ENCODE results near the gene ARID1B. TPM values are rescaled to one million over a fixed set of nuclear protein-coding genes. Genes with fewer than 3 reads are reported as not detected.

Gene ARID1B
- total RNA-seq (2014; rRNA removed; shearing (Covaris generic)) = 12.0 and 13.9 TPM in 2 replicates

GRCh38 chr6:156776840-156777576, at the start of gene ARID1B:
Gene ARID1B (plus strand): TSS chr6:156777378. CDS start chr6:156777681, 303 bp downstream.
- no peaks in the 10 kb centered on the region for H3K9me3 ChIP-seq (replicated peaks)
- H3K27ac ChIP-seq = peak within 1 kb of the TSS; percentile 90
- peaks cover 11% of the 10 kb centered on the region for H3K36me3 ChIP-seq
- DNase-seq (ENCODE audit: low read depth in 1 of 2, low spot score in 2 of 2) = peak; percentile 78
- H3K4me3 ChIP-seq = peak within 1 kb of the TSS; percentile 85
- H3K4me1 ChIP-seq (replicated peaks) = peaks cover 30% of the 10 kb centered on the region
- no peaks in the 10 kb centered on the region for H3K27me3 ChIP-seq (replicated peaks)

DNA sequence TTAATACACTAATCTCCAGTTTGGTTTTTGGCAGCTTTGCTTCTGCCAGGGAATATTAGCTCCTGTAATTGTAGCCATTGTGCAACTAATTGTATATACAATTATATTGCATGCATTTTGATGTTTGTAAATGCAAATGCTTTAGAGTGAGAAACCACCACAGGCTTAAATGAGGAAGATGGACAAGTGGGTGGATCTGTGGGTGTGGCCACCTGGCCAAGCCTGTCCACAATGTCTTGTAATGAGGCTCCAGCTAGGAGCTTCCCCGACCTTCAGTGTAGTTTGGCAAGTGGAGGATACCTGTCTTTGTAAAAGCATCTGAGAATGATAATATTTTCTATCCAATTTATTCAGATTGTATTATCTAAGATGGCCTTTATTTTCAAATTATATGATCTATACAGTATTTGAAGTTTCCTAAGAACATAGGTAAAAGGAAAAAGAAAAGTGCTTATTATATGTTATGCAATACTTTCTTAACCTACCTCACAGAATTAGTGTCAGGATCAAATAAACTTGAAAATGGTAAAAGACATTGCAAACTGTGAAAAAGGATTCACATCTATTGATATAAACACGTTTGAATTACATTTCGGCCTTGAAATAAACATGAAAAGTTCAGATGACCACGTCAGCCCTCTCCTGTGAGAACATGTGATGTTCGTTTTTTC, 49.3 kb upstream of the ARID1B start:
- no peaks in the 10 kb centered on the region for H3K4me1 ChIP-seq (replicated peaks)
- no peaks in the 10 kb centered on the region for H3K36me3 ChIP-seq
- no peak for DNase-seq (ENCODE audit: low read depth in 1 of 2, low spot score in 2 of 2)
- H3K4me3 ChIP-seq = no peak overlapping the region
- no peaks in the 10 kb centered on the region for H3K9me3 ChIP-seq (replicated peaks)
- H3K27me3 ChIP-seq (replicated peaks) = no peaks in the 10 kb centered on the region
- no peak overlapping the region for H3K27ac ChIP-seq

DNA sequence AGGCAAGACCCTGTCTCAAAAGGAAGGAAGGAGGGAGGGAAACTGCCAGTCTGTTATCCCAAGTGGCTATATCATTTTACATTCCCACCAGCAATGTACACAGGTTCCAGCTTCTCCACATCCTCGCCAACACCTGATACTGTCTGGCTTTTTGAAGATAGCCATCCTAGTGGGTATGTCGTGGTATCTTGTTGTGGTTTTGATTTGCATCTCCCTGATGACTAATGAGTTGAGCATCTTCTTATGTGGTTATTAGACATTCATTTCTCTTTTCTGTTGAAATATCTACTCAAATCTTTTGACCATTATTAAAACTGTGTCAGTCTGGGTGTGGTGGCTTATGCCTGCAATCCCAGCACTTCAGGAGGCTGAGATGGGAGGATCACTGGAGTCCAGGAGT, 47.9 kb upstream of the ARID1B start:
- Histone ChIP-seq H3K4me3 (no peak overlapping the region), H3K9me3 (replicated peaks) (no peaks in the 10 kb centered on the region), H3K27ac (no peak overlapping the region), H3K4me1 (replicated peaks) (no peaks in the 10 kb centered on the region), H3K36me3 (no peaks in the 10 kb centered on the region), H3K27me3 (replicated peaks) (no peaks in the 10 kb centered on the region)
- DNase-seq (ENCODE audit: low read depth in 1 of 2, low spot score in 2 of 2) = peak in 1 of 2 experiments; percentile 14

DNA sequence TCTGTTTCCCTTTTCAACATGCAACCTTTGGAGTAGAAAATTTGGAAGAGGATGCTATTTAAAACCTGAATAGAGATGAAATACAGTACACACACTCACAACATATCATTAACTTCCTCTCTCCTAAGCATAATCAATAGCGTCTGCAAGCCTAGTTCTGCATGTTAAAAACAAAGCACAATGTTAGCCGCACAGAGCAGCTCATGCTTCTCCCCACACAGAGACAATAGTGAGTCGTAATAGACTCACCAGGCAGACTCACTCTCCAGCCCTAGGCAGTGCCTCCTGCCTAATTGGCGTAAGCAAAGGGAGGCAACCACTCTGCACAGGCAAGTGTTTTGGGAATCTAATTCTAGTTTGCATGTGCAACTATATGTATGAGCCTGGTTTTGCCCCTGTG, 45.8 kb upstream of the ARID1B start:
- Histone ChIP-seq H3K27me3 (replicated peaks) (no peaks in the 10 kb centered on the region), H3K27ac (no peak overlapping the region), H3K4me3 (no peak overlapping the region), H3K9me3 (replicated peaks) (no peaks in the 10 kb centered on the region), H3K4me1 (replicated peaks) (no peaks in the 10 kb centered on the region), H3K36me3 (no peaks in the 10 kb centered on the region)
- no peak for DNase-seq (ENCODE audit: low read depth in 1 of 2, low spot score in 2 of 2)

- H3K27me3 ChIP-seq (replicated peaks) = no peaks in the 10 kb centered on the region
- no peak for DNase-seq (ENCODE audit: low read depth in 1 of 2, low spot score in 2 of 2)
These were observed 41.4 kb upstream of the ARID1B start for GRCh38 chr6:156735751-156736150.

GRCh38 chr6:156740604-156741003, 36.6 kb upstream of the ARID1B start:
- DNase-seq (ENCODE audit: low read depth in 1 of 2, low spot score in 2 of 2) = no peak
- no peaks in the 10 kb centered on the region for H3K36me3 ChIP-seq
- no peaks in the 10 kb centered on the region for H3K4me1 ChIP-seq (replicated peaks)
- no peak overlapping the region for H3K4me3 ChIP-seq
- H3K27me3 ChIP-seq (replicated peaks) = no peaks in the 10 kb centered on the region
- H3K27ac ChIP-seq = no peak overlapping the region
- 0 out of 2 replicates have a peak, but pooled peaks cover 3% of the 10 kb centered on the region for H3K9me3 ChIP-seq (replicated peaks)

More at GRCh38 chr6:156735751-156736150, 41.4 kb upstream of the ARID1B start:
- Histone ChIP-seq H3K36me3 (no peaks in the 10 kb centered on the region), H3K4me1 (replicated peaks) (no peaks in the 10 kb centered on the region), H3K4me3 (no peak overlapping the region), H3K27ac (no peak overlapping the region), H3K9me3 (replicated peaks) (0 out of 2 replicates have a peak, but pooled peaks cover 3% of the 10 kb centered on the region)

DNA sequence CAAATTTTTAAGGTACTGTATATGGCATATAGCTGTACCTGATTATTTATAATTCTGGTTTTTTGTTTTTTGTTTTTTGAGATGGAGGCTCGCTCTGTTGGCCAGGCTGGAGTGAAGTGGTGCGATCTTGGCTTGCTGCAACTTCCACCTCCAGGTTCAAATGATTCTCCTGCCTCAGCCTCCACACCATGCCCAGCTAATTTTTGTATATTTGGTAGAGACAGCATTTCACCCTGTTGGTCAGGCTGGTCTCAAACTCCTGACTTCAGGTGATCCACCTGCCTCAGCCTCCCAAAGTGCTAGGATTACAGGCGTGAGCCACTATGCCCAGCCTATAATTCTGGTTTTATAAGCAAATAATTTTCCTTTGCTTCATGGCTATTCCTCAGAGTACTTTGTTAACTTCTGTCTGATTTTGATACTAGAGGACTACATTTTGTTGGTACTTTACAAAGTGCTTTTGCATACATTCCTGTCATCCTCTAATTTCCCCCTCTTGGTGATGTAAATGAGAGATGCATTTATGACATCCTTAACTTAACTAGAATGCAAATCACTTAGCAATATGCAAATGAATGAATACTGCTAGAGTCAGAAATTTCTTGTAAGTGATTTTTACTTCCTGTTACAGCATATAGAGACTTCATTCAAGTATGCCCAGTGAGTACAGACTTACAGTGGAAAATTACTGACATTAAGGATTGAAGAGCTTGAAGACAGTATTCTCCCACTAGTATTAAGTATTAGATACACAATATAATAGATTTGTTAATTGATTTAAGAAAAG, 35.7 kb upstream of the ARID1B start:
- no peak overlapping the region for H3K27ac ChIP-seq
- H3K36me3 ChIP-seq = no peaks in the 10 kb centered on the region
- no peak for DNase-seq (ENCODE audit: low read depth in 1 of 2, low spot score in 2 of 2)
- H3K4me1 ChIP-seq (replicated peaks) = no peaks in the 10 kb centered on the region
- H3K4me3 ChIP-seq = no peak overlapping the region
- H3K27me3 ChIP-seq (replicated peaks) = no peaks in the 10 kb centered on the region
- H3K9me3 ChIP-seq (replicated peaks) = 0 out of 2 replicates have a peak, but pooled peaks cover 3% of the 10 kb centered on the region

DNA sequence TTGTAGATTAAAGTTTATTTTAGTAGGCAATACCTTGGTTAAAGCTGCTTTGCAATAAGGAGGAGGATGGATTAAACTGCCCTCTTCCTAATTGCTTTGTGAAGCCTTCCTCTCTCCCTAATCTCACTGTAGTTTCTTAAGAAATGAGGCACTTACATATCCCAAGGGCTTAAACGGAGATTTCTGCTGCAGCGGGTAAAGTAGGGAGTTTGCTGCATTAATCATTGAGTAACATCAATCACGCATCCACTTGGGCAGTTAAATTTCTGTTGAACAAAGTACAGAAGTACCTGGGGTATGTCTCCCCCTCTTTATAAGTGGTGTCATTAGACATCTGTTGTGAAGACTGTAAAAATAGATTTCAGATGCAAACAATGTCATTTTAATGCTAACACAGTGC, 29.5 kb upstream of the ARID1B start:
- H3K27ac ChIP-seq = no peak overlapping the region
- H3K36me3 ChIP-seq = no peaks in the 10 kb centered on the region
- H3K9me3 ChIP-seq (replicated peaks) = no peaks in the 10 kb centered on the region
- DNase-seq (ENCODE audit: low read depth in 1 of 2, low spot score in 2 of 2) = no peak
- no peaks in the 10 kb centered on the region for H3K4me1 ChIP-seq (replicated peaks)
- H3K27me3 ChIP-seq (replicated peaks) = peaks cover 4% of the 10 kb centered on the region
- no peak overlapping the region for H3K4me3 ChIP-seq

DNA sequence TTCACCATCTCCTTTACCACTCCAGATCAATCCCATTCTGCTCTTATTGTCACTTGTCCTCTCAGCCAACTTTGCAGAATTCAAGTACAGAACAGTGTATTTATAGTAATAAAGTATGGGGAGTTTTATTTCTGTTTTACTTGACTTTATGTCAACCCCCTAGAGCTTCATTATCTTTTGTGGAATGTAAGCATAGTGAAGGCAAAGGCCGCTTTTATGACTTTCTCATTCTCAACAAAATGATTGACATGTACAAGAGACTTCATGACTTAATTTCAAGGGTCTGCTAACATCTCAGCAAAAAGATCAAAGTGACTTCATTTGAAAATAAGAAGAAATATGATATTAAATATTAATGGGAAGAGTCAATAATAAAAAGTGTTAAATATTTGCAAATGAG, 28.7 kb upstream of the ARID1B start:
- no peaks in the 10 kb centered on the region for H3K36me3 ChIP-seq

DNA sequence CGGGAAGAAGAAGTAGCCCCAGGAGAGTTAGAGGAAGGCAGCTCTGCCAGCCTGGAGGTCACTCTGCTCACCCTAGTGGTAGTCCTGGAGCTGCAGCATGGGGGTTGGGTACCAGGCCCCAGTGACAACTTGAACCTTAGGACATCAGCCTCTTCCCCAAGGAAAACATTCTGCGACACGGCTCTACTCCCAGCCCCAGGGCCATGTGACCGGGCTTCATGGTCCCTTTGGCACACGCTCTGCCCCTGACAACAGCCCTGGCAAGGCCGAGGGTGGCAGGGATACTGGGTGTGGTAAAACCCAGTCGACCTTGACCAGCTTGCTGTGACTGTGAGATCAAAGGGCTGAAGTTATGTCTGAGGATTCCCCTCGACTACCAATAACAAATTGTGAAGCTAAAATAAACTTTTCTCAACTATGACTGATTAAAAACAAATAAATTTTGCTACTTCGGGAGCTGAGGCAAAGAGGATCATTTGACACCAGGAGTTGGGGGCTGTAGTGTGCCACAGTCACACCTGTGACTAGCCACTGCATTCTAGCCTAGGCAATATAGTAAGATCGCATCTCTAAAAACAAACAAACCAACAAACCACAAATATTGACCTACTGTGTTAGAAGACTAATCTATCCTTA, 24.4 kb upstream of the ARID1B start:
- Histone ChIP-seq H3K27ac (no peak overlapping the region), H3K9me3 (replicated peaks) (no peaks in the 10 kb centered on the region), H3K4me1 (replicated peaks) (no peaks in the 10 kb centered on the region), H3K36me3 (no peaks in the 10 kb centered on the region), H3K27me3 (replicated peaks) (peaks cover 4% of the 10 kb centered on the region), H3K4me3 (no peak overlapping the region)
- no peak for DNase-seq (ENCODE audit: low read depth in 1 of 2, low spot score in 2 of 2)

More for the DNA sequence above, 28.7 kb upstream of the ARID1B start:
- no peaks in the 10 kb centered on the region for H3K4me1 ChIP-seq (replicated peaks)
- H3K27me3 ChIP-seq (replicated peaks) = peaks cover 4% of the 10 kb centered on the region
- no peak overlapping the region for H3K4me3 ChIP-seq
- no peak overlapping the region for H3K27ac ChIP-seq
- no peak for DNase-seq (ENCODE audit: low read depth in 1 of 2, low spot score in 2 of 2)
- H3K9me3 ChIP-seq (replicated peaks) = no peaks in the 10 kb centered on the region

GRCh38 chr6:156756630-156757610, 20.3 kb upstream of the ARID1B start:
- DNase-seq (ENCODE audit: low read depth in 1 of 2, low spot score in 2 of 2) = no peak
- no peak overlapping the region for H3K4me3 ChIP-seq
- H3K9me3 ChIP-seq (replicated peaks) = no peaks in the 10 kb centered on the region
- peaks cover under 1% of the 10 kb centered on the region; the same call in 1 of the 2 replicates for H3K27me3 ChIP-seq (replicated peaks)
- no peak overlapping the region for H3K27ac ChIP-seq
- 0 out of 2 replicates have a peak, but pooled peaks cover 3% of the 10 kb centered on the region for H3K4me1 ChIP-seq (replicated peaks)
- no peaks in the 10 kb centered on the region for H3K36me3 ChIP-seq

DNA sequence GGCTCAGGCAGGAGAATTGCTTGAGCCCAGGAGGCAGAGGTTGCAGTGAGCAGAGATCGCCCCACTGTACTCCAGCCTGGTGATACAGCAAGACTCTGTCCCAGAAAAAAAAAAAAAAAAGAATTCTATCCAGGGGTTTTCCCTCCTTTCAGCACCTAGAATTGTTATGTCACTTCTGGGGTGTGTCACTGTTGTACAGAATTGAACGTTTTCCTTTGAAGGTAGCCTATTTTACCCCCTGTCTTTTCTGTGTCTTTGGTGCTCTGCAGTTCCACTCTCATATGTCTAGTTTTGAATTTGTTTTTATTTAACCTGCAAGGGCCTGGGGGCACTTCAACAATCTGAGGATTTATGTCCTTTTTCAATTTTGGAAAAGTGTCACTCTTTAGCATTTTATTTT, 19.3 kb upstream of the ARID1B start:
- 0 out of 2 replicates have a peak, but pooled peaks cover 3% of the 10 kb centered on the region for H3K4me1 ChIP-seq (replicated peaks)
- DNase-seq (ENCODE audit: low read depth in 1 of 2, low spot score in 2 of 2) = no peak
- H3K27ac ChIP-seq = no peak overlapping the region
- H3K27me3 ChIP-seq (replicated peaks) = no peaks in the 10 kb centered on the region
- H3K36me3 ChIP-seq = no peaks in the 10 kb centered on the region
- no peak overlapping the region for H3K4me3 ChIP-seq
- no peaks in the 10 kb centered on the region for H3K9me3 ChIP-seq (replicated peaks)
